IMR-90 (cell line): ENCODE measurements around the gene ELK3.

Source experiments
- CTCF ChIP-seq: conservative IDR thresholded peaks from 2 replicates; pipeline ENCODE4 v1.5.1; 2012; ENCODE audit warnings: mild to moderate bottlenecking, low read depth, low read length, improper control_type of control experiment
- MAFK ChIP-seq: IDR thresholded peaks from 2 replicates; pipeline ENCODE4 v1.6.1; 2012; ENCODE audit warnings: low read depth, low read length, improper control_type of control experiment
- MAZ ChIP-seq: IDR thresholded peaks from 2 replicates; pipeline ENCODE4 v1.6.1; 2012; ENCODE audit warnings: low read depth, mild to moderate bottlenecking, low read length, improper control_type of control experiment, moderate library complexity, borderline replicate concordance
- POLR2A ChIP-seq: IDR thresholded peaks from 2 replicates; pipeline ENCODE4 v1.6.1; 2012; ENCODE audit warnings: mild to moderate bottlenecking, low read depth, low read length
- RAD21 ChIP-seq: IDR thresholded peaks from 2 replicates; pipeline ENCODE4 v1.6.1; 2012; ENCODE audit warnings: low read length, improper control_type of control experiment
- RFX5 ChIP-seq: IDR thresholded peaks from 2 replicates; pipeline ENCODE4 v1.8.0; 2012; ENCODE audit warnings: low read depth, mild to moderate bottlenecking, low read length, moderate library complexity
- SMC3 ChIP-seq: fragments of 150-350 bp; IDR thresholded peaks from 2 replicates; pipeline ENCODE4 v1.6.1; 2016; ENCODE audit warnings: low read depth, mild to moderate bottlenecking, antibody characterized with exemption, low read length, moderate library complexity

DNA sequence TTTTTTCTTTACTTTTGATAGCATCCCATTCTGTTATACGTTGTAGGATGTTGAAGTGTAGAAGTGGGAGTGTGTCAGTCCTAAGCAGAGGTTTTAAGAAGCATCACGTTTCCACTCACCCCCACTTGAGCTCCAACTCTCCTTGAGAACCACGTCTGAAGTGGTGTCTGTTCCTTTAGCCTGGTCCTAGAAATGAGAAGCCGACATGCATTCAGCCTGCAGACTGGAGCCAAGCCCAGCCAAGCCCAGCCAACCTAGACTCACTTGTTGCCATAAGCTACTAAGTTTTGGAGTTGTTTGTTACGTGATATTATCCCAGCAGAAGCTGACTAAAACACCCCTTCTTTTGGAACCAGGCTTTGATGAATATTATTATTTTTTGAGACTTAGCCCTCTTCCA lies 4.4 kb upstream of the ELK3 start:
- TF ChIP-seq MAFK (no peak), CTCF (no peak), SMC3 (no peak), POLR2A (no peak), RAD21 (no peak), RFX5 (no peak), MAZ (no peak)
